ENCODE data around the gene TAOK1.
"Not testable (repeated sequence)": the region's sequence is repeated elsewhere in the genome, so short reads cannot be mapped to it uniquely, and the experiment has no call there.

The TAOK1 gene

GRCh38 chr17:29451121-29451742, 61.1 kb downstream of the TAOK1 start:
- Histone ChIP-seq H3K4me3 (ENCODE audit: low read length) (no peak overlapping the region), H3K9me3 (ENCODE audit: control insufficient read depth, low read depth, low read length) (no peaks in the 10 kb centered on the region), H3K4me1 (ENCODE audit: control insufficient read depth, low read depth, low read length) (no peaks in the 10 kb centered on the region), H3K27ac (ENCODE audit: low read length) (no peak overlapping the region), H3K27me3 (ENCODE audit: control insufficient read depth, insufficient read depth, low read length) (no peaks in the 10 kb centered on the region), H3K9ac (ENCODE audit: low read length) (no peak overlapping the region), H3K36me3 (ENCODE audit: control insufficient read depth, low read depth, low read length) (peaks cover 33% of the 10 kb centered on the region)

- Histone ChIP-seq H3K9ac (ENCODE audit: low read length) (no peak overlapping the region), H3K4me1 (ENCODE audit: control insufficient read depth, low read depth, low read length) (no peaks in the 10 kb centered on the region), H3K4me3 (ENCODE audit: low read length) (no peak overlapping the region), H3K27ac (ENCODE audit: low read length) (no peak overlapping the region), H3K36me3 (ENCODE audit: control insufficient read depth, low read depth, low read length) (peaks cover 18% of the 10 kb centered on the region), H3K9me3 (ENCODE audit: control insufficient read depth, low read depth, low read length) (no peaks in the 10 kb centered on the region), H3K27me3 (ENCODE audit: control insufficient read depth, insufficient read depth, low read length) (no peaks in the 10 kb centered on the region)
Measured at GRCh38 chr17:29458066-29458465, 67.9 kb downstream of the TAOK1 start.

DNA sequence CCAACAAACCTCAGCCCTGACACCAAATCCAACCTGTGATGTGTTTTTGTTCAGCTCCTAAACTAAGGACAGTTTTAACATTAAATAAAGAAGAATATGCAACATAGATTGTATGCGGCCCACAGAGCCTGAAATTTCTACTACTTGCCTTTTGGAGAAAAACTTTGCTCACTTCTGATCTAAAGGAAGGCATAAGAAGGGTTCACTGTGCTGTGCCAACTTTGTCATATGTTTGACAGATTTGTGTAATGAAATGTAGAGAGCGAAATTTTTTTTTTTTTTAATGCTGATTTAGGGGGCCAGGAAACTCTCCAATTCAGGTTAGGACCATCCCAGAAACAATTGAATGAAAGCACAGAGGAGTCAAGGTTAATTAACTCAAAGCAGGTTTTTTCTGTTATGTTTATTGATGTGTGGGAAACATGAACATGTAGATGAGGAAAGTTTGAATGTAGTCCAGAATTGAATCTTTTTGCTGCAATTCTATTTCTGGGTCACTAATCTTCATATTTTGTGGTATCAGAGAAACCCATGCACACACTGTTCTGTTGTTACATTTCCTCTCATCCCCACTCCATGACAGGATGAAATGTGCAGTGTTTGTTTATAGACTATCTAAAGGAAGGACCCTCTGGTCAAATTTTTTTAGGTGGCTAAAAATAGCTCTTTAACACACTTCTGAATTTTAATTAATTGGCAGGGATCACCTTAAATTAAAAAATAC, 71.5 kb downstream of the TAOK1 start:
- Histone ChIP-seq H3K36me3 (ENCODE audit: control insufficient read depth, low read depth, low read length) (no peaks in the 10 kb centered on the region), H3K27me3 (ENCODE audit: control insufficient read depth, insufficient read depth, low read length) (no peaks in the 10 kb centered on the region), H3K9me3 (ENCODE audit: control insufficient read depth, low read depth, low read length) (no peaks in the 10 kb centered on the region), H3K27ac (ENCODE audit: low read length) (no peak overlapping the region), H3K4me1 (ENCODE audit: control insufficient read depth, low read depth, low read length) (no peaks in the 10 kb centered on the region), H3K9ac (ENCODE audit: low read length) (no peak overlapping the region), H3K4me3 (ENCODE audit: low read length) (no peak overlapping the region)

DNA sequence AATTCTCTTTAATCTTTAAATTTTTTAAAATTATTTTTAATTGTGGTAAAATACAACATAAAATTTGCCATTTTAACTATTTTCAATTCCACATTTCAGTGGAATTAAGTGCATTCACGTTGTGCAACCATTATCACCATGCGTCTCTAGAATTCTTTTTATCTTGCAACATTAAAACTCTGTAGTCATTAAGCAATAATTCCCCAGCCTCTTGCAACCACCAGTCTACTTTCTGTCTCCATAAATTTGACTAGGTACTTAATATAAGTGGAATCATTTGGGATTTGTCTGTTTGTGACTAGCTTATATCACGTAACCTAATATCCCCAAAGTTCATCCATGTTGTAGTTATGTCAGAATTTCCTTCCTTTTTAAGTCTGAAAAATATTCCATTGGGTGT, 79.1 kb downstream of the TAOK1 start:
- no peak overlapping the region for H3K27ac ChIP-seq (ENCODE audit: low read length)

GRCh38 chr17:29473437-29473836, 83.3 kb downstream of the TAOK1 start:
- H3K9me3 ChIP-seq (ENCODE audit: control insufficient read depth, low read depth, low read length); H3K27me3 ChIP-seq (ENCODE audit: control insufficient read depth, insufficient read depth, low read length); H3K27ac ChIP-seq (ENCODE audit: low read length); H3K4me1 ChIP-seq (ENCODE audit: control insufficient read depth, low read depth, low read length); H3K4me3 ChIP-seq (ENCODE audit: low read length); H3K9ac ChIP-seq (ENCODE audit: low read length): not testable (repeated sequence)
- peaks cover 22% of the 10 kb centered on the region for H3K36me3 ChIP-seq (ENCODE audit: control insufficient read depth, low read depth, low read length)

More for the DNA sequence above, 79.1 kb downstream of the TAOK1 start:
- H3K27me3 ChIP-seq (ENCODE audit: control insufficient read depth, insufficient read depth, low read length) = no peaks in the 10 kb centered on the region
- H3K36me3 ChIP-seq (ENCODE audit: control insufficient read depth, low read depth, low read length) = peaks cover 10% of the 10 kb centered on the region
- no peak overlapping the region for H3K9ac ChIP-seq (ENCODE audit: low read length)
- no peak overlapping the region for H3K4me3 ChIP-seq (ENCODE audit: low read length)
- no peaks in the 10 kb centered on the region for H3K4me1 ChIP-seq (ENCODE audit: control insufficient read depth, low read depth, low read length)
- H3K9me3 ChIP-seq (ENCODE audit: control insufficient read depth, low read depth, low read length) = no peaks in the 10 kb centered on the region

- Histone ChIP-seq H3K27me3 (ENCODE audit: control insufficient read depth, insufficient read depth, low read length) (no peaks in the 10 kb centered on the region), H3K36me3 (ENCODE audit: control insufficient read depth, low read depth, low read length) (peaks cover 26% of the 10 kb centered on the region), H3K9ac (ENCODE audit: low read length) (no peak overlapping the region), H3K9me3 (ENCODE audit: control insufficient read depth, low read depth, low read length) (no peaks in the 10 kb centered on the region), H3K27ac (ENCODE audit: low read length) (no peak overlapping the region), H3K4me1 (ENCODE audit: control insufficient read depth, low read depth, low read length) (no peaks in the 10 kb centered on the region), H3K4me3 (ENCODE audit: low read length) (no peak overlapping the region)
Measured at GRCh38 chr17:29474297-29474696, 84.1 kb downstream of the TAOK1 start.

DNA sequence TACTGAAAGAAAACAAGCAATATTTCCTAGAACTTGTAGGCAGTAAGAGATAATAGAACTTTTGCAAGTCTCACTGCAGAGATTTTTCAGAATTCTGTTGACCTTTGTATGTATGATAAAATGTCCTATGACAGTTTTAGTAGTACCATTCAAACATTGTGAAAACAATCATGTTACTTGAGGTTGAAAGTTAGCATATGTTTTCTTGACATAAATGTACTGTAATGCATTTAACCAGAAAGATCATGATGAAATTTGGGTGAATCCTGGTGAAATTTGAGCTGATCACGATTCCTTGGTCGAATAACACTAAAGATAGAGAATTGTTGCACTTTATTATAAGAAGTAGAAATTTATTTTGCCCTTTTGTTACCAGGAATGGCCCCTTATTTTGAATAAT, 85.7 kb downstream of the TAOK1 start:
- Histone ChIP-seq H3K4me1 (ENCODE audit: control insufficient read depth, low read depth, low read length) (no peaks in the 10 kb centered on the region), H3K27me3 (ENCODE audit: control insufficient read depth, insufficient read depth, low read length) (no peaks in the 10 kb centered on the region), H3K4me3 (ENCODE audit: low read length) (no peak overlapping the region), H3K9me3 (ENCODE audit: control insufficient read depth, low read depth, low read length) (no peaks in the 10 kb centered on the region), H3K9ac (ENCODE audit: low read length) (no peak overlapping the region), H3K27ac (ENCODE audit: low read length) (no peak overlapping the region), H3K36me3 (ENCODE audit: control insufficient read depth, low read depth, low read length) (peaks cover 27% of the 10 kb centered on the region)

GRCh38 chr17:29480249-29480928, 90.2 kb downstream of the TAOK1 start:
- H3K36me3 ChIP-seq (ENCODE audit: control insufficient read depth, low read depth, low read length) = peaks cover 28% of the 10 kb centered on the region
- not testable (repeated sequence) for H3K4me3 ChIP-seq (ENCODE audit: low read length); H3K9me3 ChIP-seq (ENCODE audit: control insufficient read depth, low read depth, low read length); H3K9ac ChIP-seq (ENCODE audit: low read length); H3K27me3 ChIP-seq (ENCODE audit: control insufficient read depth, insufficient read depth, low read length); H3K4me1 ChIP-seq (ENCODE audit: control insufficient read depth, low read depth, low read length); H3K27ac ChIP-seq (ENCODE audit: low read length)

GRCh38 chr17:29483503-29483902, 93.3 kb downstream of the TAOK1 start:
- Histone ChIP-seq H3K27ac (ENCODE audit: low read length) (no peak overlapping the region), H3K9ac (ENCODE audit: low read length) (no peak overlapping the region), H3K27me3 (ENCODE audit: control insufficient read depth, insufficient read depth, low read length) (no peaks in the 10 kb centered on the region), H3K4me1 (ENCODE audit: control insufficient read depth, low read depth, low read length) (no peaks in the 10 kb centered on the region), H3K36me3 (ENCODE audit: control insufficient read depth, low read depth, low read length) (peaks cover 33% of the 10 kb centered on the region), H3K9me3 (ENCODE audit: control insufficient read depth, low read depth, low read length) (no peaks in the 10 kb centered on the region), H3K4me3 (ENCODE audit: low read length) (no peak overlapping the region)

GRCh38 chr17:29495011-29495410, 104.8 kb downstream of the TAOK1 start:
- Histone ChIP-seq H3K4me3 (ENCODE audit: low read length) (no peak overlapping the region), H3K36me3 (ENCODE audit: control insufficient read depth, low read depth, low read length) (peaks cover 47% of the 10 kb centered on the region), H3K27ac (ENCODE audit: low read length) (no peak overlapping the region), H3K9ac (ENCODE audit: low read length) (no peak overlapping the region), H3K9me3 (ENCODE audit: control insufficient read depth, low read depth, low read length) (no peaks in the 10 kb centered on the region), H3K4me1 (ENCODE audit: control insufficient read depth, low read depth, low read length) (no peaks in the 10 kb centered on the region), H3K27me3 (ENCODE audit: control insufficient read depth, insufficient read depth, low read length) (no peaks in the 10 kb centered on the region)

DNA sequence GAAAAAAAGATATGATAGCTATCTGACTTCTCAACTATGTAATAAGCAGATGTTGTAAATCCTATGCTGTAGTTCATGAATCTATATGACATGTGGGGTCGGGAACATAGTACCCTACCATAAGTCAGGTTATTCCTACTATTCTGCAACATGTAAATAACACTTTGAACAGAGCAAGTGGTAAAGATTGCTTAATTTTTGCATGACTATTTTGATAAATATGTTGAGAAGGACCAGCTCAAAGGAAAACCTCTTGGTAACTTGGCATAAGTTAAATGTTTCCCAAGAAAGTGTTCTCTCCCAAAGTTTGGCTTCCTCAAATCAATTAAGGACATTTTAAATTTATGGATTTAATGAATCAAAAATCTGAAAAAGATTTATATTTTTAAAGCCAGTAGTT, 114.5 kb downstream of the TAOK1 start:
- H3K4me3 ChIP-seq (ENCODE audit: low read length) = no peak overlapping the region
- H3K9ac ChIP-seq (ENCODE audit: low read length) = no peak overlapping the region
- no peak overlapping the region for H3K27ac ChIP-seq (ENCODE audit: low read length)
- peaks cover 58% of the 10 kb centered on the region for H3K36me3 ChIP-seq (ENCODE audit: control insufficient read depth, low read depth, low read length)
- H3K9me3 ChIP-seq (ENCODE audit: control insufficient read depth, low read depth, low read length) = no peaks in the 10 kb centered on the region
- H3K4me1 ChIP-seq (ENCODE audit: control insufficient read depth, low read depth, low read length) = no peaks in the 10 kb centered on the region
- H3K27me3 ChIP-seq (ENCODE audit: control insufficient read depth, insufficient read depth, low read length) = no peaks in the 10 kb centered on the region
